ENCODE measurements around the gene LHX4.

- no peak for TF ChIP-seq MAX (IDR thresholded peaks at IDR 0.05)
- TF ChIP-seq EP300 (IDR thresholded peaks at IDR 0.05; ENCODE audit: borderline replicate concordance) = no peak
- TF ChIP-seq REST (IDR thresholded peaks at IDR 0.05; ENCODE audit: low read depth) = no peak
- no peak for TF ChIP-seq TCF12 (IDR thresholded peaks at IDR 0.05; ENCODE audit: low read depth)
- no peak for TF ChIP-seq RAD21 (IDR thresholded peaks at IDR 0.05; ENCODE audit: low read depth)
- TF ChIP-seq TAF1 (IDR thresholded peaks at IDR 0.05; ENCODE audit: low read depth) = no peak
- no peak for TF ChIP-seq CEBPB (IDR thresholded peaks at IDR 0.05)
These were observed 69.6 kb downstream of the LHX4 start for GRCh38 chr1:180299479-180300221.

Data from Ishikawa (cell line).